HG02759 (cell line): ENCODE data around the gene EMC10.
A peak's percentile ranks its signal among the peaks of the same experiment; 100 is the strongest.
"Not testable (repeated sequence)": the region's sequence is repeated elsewhere in the genome, so short reads cannot be mapped to it uniquely, and the experiment has no call there.

Experiments
- ATAC-seq: cut with Tn5 transposase; IDR thresholded peaks from one replicate; pipeline ENCODE4 v1.9.1; 2021; ENCODE audit warnings: mild to moderate bottlenecking, moderate library complexity; ENCODE audit not compliant: unreplicated experiment

The EMC10 gene

DNA sequence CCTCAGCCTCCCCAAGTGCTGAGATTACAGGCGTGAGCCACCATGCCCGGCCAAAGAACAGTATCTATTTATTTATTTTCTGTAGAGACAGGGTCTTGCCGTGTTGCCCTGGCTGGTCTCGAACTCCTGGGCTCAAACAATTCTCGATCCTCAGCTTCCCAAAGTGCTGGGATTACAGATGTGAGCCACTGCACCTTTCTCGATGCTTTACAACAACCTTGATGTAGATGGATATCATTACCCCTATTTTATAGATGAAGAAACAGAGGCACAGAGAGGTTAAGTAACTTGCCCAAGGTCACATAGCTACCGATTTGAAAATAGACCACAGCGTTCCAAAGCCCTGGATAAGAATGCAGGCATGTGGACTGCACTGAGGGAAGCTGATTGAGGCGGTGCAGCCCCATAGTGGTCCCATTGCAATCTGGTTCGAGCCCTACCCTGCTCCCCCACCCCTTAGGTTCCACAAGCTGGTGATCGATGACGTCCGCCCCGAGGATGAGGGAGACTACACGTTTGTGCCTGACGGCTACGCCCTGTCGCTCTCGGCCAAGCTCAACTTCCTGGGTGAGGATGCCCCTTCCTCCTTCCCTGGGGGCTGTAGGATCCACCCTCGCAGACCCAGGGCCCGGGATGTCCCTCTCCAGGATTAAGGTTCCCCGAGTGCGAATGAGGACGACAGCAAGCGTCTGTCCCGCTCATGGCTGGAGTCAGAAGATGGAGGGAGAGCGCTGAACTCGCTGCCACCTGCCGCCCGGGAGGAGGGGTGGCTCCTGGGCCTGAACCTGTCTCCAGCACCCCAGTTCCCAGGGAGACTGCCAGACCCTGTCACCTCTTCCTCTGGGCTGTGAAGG, 25.7 kb upstream of the EMC10 start:
- ATAC-seq: no peak

DNA sequence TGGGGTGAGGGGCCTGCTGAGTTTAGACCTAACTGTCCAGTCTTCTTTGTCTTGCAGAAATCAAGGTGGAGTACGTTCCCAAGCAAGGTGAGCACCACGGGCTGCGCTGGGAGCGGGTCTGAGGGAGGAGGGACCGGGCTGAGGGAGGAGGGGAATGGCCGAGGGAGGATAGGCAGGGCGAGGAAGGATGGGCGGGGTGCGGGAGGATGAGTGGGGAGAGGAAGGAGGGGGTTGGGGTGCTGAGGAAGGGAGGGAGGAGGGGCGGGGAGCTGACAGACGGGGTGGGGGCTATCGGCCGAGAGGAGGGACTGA, 25.1 kb upstream of the EMC10 start:
- no peak for ATAC-seq

DNA sequence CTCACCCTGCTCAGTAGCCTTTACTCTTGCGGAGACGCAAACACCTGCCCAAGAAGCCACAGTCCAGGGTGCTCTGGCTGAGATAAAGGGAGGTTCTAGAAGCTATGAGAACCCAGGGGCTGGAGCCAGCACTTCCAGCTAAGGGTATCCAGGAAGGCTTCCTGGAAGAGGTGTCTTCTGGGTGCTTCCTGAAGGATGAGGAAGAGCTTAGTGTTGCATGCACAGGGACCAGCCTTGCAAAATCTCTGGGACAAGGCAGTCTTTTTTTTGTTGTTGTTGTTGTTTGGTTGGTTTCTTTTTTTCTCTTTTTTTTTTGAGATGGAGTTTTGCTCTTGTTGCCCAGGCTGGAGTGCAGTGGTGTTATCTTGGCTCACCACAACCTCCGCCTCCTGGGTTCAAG, 23.1 kb upstream of the EMC10 start:
- no peak for ATAC-seq

DNA sequence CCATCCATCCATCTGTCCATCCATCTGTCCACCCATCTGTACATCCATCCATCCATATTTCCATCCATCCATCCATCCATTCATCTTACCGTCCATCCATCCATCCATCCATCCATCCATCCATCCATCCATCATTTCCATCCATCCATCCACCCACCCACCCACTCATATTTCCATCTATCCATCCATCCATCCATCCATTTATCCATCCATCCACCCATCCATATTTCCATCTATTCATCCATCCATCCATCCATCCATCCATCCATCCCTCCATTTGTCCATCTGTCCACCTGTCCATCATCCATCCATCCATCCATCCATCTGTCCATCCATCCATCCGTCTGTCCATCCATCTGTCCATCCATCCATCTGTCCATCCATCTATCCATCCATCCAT, 20.3 kb upstream of the EMC10 start:
- ATAC-seq: no peak

DNA sequence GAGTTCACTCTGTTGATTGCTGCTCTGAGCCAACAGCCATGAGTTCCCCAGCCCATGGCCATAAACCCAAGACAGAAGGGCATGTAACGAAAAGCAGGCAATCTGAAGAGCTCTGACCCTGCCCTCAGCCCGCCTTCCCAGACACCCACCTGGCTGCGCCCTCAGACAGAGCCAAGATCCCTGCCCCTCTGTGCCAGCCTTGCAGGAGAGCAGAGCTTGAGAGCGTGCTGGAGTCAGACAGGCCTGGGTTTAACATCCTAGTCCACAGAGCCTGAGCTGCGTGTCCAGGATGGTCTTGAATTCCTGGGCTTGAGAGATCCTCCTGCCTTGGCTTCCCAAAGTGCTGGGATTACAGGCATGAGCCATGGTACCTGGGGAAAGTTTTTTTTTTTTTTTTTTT, 19.0 kb upstream of the EMC10 start:
- no peak for ATAC-seq

DNA sequence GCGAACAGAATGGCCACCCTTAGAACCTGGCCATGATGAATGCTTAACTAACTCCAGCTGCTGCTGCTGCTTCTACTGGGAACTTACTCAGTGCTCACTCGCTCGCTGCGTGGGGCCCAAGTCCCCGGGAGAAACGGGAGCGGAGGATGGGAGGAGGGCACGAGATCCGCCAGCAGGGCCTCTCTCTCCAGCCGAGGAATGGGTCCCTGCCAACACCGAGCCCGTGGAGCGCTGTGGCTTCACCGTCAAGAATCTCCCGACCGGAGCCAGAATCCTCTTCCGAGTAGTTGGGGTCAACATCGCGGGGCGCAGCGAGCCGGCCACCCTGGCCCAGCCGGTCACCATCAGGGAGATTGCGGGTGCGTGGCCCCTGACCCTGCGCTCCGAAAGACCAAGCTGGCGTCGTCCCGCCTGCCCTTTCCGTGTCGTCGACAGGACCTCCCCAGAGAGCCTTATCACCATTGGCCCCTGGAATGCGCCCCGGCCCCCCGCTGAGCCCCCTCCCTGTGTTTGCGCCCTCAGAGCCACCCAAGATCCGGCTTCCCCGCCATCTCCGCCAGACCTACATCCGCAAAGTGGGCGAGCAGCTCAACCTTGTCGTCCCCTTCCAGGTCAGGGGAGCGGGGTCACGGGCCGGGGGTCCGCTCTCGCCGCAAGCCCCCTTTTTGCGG, 17.8 kb upstream of the EMC10 start:
- ATAC-seq: no peak

DNA sequence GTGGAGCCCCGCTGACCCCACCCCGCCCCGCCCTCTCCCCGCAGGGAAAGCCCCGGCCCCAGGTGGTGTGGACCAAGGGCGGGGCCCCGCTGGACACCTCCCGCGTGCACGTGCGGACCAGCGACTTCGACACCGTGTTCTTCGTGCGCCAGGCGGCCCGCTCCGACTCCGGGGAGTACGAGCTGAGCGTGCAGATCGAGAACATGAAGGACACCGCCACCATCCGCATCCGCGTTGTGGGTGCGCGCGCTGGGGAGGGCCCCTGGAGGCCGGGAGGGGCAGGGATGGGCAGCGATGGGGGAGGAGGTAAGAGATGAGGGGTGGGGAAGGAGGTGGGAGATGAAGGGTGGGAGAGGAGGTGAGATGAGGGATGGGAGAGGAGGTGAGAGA, 17.2 kb upstream of the EMC10 start:
- ATAC-seq: no peak

DNA sequence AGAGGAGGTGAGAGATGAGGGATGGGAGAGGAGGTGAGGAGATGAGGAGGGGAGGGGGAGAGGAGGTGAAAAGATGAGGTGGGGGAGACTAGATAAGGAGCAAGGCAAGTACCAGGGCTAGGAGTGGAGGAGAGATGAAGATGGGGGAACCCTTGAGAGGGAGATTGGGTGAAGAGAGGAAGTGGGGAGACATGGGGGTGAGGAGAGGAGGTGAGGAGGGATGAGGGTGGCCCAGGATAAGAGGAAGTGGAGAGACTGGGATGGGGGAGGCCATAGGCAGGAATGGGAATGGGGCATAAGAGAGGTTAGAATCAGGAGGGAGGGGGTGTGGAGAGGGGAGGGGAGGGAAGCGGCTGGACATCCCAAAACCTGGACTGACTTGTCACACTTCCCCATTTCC, 16.7 kb upstream of the EMC10 start:
- ATAC-seq: no peak

DNA sequence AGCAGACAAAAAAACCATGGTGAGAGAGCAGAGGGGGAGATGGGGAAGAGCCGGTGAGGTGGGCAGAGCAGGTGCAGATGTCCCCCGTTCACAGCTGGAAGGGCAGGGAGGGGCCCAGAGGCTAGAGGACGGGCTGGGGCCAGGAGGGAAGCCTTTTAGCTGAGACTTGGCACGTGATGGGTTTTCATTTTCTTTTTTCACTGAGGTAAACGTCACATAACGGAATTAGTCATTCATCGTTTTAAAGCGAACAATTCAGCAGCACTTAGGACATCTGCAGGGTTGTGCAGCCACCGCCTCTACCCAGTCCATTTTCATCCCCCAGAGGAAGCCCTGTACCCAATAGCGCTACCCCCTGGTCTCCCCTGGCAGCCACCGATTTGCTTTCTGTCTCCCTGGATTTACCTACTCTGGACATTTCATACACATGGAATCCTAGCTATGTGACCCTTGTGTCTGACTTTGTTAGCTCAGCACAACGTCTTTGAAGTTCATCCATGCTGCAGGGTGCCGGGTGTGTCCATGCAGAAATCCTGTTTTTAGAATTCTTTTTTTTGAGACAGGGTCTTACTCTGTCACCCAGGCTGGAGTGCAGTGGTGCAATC, 16.0 kb upstream of the EMC10 start:
- ATAC-seq: peak; percentile 65

DNA sequence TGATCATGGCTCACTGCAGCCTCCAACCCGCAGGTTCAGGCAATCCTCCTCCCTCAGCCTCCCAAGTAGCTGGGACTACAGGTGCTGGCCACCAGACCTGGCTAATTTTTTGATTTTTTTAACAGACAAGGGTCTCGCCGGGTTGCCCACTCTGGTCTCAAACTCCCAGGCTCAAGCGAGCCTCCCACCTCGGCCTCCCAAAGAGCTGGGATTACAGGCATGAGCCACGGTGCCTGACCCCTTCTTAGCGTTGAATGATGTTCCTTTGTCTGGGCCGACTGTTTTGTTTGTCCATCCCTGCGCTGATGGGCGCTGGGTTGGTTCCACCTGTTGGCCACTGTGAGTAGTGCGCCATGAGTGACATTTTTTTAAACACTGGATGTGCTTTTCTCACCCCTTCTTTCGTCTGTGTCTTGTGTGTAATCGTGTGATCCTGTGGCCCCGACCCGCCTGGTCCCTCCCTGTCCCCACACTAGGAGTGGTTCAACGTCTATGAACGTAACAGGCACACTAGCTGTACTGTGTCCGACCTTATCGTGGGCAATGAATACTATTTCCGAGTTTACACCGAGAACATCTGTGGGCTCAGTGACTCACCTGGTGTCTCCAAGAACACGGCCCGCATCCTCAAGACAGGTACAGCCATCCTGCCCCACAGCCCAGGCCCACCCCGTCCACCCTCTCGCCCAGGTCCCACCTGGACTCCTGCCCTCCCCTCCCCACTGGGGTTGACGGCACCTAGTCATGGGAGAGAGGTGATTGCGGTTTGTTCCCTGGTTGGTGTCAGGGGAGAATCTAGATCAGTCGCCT, 15.0 kb upstream of the EMC10 start:
- ATAC-seq: peak; percentile 59

DNA sequence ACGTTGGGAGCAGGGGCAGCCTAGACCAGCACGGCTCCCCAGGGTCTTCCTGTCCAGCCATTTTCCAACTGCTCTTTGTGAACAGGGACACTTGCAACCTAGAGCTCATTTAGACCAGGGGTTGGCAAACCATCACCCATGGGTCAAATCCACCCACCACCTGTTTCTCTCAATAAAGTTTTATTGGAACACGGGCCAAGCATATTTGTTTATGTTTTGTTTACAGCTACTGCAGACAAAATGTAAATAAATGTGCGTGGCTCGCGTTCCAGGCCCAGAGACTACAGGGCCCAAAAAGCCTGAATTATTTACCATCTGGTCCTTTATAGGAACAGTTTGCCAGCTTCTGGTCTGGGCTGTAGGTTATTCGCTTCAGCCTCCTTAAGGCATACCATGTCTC, 13.3 kb upstream of the EMC10 start:
- no peak for ATAC-seq

DNA sequence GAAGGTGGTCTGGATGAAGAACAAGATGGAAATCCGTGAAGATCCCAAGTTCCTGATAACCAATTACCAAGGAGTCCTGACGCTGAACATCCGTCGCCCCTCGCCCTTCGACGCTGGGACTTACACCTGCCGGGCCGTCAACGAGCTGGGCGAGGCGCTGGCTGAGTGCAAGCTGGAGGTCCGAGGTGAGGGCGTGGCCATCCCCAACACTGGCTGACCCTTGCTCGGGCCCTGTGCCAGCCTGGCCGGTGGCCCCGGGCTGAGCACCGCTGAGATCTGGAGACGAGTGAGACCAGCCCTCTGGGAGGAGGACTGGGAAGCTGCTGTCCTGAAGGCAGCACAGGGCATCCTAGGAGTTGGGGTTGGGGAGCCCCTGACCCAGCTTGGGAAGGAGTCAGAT, 12.0 kb upstream of the EMC10 start:
- ATAC-seq: no peak

DNA sequence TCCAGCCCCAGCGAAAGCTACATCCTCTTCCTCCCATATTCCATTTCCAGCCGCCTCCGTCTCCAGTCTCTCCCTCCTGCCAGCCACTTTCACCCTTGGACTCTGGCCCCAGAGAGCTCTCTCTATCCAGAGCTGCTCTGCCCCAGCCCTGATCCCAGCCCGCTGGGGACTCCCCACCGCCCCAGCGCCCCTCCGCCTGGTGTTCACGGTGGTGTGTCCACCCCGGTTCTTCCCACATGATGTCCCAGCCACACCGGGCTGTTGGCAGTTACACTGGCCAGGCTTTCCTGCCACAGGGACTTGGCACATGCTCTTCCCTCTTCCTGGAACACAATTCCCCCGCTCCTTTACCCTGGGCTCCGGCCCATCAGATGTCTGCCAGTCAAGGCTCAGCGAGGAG, 11.3 kb upstream of the EMC10 start:
- ATAC-seq: no peak

DNA sequence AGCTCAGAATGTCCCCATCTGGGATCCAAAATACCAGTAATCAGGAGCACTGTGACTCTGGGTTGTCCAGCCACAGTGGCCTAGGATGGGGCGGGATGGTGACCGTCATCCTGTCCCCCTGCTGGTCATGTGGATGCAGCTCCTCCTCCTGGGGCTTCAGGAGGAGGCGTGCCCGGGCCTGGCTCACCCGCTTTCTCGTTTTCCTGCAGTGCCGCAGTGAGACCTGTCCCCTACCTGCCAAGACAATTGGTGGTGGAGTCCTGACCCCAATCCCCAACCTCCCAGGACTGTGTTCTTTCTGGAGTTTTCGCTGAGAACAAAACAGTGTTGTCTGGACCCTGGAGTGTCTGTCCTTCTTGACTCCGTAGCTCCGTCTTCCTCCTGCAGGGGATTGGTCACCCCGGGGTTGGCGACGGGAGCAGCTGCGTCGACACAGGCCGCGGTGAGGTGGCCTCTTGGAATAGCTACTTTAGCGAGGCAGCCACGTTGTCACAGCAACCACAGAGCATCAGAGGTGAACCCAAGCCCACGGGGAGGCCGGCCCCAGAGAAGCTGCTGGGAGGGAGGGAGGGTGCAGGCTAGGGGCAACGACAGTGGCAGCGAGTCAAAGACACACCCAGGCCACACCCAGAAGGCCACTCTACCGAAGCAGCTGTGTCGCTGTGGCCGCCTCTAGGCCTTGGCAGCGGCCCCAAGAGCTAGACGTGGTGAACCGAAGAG, 10.2 kb upstream of the EMC10 start:
- ATAC-seq: no peak

DNA sequence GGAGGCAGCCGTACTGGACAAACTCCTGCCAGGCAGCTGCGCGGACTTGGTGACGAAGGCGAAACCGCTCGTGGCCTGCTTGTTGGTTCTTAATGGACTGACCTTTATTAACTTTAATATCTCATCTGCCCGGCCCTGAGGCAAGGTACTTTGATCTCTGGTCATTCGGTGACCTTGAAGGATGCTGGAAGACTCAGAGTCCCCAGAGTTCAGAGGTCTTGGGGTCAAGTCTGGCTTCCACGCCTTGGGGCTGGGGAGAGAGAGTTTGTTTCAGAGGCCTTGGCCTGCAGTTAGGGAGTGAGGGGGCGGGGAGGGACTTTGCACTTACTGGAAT, 9.6 kb upstream of the EMC10 start:
- no peak for ATAC-seq

DNA sequence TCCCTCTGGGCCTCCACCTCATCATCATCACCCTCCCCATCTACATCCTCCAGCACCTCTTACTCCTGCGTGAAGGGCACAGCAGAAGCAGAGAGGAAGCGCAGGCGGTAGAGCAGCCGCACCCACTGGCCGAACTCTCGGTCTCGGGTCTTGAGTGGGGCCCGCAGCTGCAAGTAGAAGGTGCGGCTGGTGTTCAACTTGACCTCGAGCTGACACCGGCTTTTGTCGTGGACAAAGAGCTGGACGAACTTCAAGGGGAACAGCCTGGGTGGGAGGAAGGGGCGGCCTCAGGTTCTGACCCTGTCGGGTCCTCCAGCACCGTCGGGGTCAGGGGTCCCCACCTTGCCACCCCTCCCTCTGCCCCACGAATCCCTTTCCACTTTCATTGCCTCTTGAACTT, 8.7 kb upstream of the EMC10 start:
- no peak for ATAC-seq

DNA sequence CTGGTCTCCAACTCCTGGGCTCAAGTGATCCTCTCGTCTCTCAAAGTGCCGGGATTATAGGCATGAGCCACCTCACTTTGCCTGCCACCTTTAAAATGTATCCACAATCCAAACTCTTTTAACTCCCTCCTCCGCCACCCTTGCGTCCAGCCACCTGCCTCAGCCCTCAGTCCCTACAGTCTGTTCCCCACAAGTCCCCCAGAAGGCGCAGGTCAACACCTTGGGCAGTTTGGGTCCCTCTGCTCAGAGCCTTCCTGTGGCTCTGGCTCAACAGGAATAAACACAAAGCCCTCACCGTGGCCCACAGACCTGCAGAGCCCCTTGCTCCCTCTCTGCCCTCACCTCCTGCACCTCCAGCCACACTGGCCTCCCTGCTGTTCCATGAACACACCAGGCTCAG, 7.5 kb upstream of the EMC10 start:
- no peak for ATAC-seq

DNA sequence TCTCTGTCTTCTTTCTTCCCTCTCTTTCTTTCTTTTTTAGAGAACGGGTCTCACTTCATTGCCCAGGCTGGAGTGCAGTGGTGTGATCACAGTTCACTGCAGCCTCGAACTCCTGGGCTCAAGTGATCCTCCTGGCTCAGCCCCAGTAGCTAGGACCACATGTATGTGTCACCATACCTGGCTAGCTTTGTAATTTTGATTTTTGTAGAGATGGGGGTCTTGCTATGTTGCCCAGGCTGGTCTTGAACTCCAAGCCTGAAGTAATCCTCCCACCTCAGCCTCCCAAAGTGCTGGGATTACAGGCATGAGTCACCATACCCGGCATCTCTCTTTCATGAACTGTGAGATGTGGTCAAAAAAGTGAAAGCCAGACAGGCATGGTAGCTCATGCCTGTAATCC, 3.0 kb upstream of the EMC10 start:
- not testable (repeated sequence) for ATAC-seq

DNA sequence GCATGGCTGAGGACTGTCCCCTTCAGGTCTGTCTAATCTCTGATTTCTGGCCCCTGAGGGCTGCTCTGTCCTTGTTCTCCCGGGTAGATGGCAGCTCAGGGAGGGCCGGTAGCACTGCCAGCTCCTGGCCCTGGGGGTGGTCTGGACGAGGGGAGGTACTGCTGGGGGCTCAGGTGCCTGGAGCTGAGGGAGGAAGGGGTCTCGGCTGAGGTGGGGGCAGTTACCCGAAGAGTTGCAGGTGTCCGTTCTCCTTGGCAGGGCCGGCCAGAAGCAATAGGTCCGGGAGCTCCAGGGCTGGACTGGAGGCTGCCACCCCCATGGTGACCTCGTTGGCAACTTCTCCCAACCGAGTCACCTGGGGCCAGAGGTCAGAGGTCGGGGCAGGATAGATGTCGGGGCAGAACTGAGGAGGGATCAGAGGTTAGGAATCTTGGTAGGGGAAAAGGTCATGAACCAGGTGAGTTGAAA, 1.2 kb upstream of the EMC10 start:
- ATAC-seq: no peak

DNA sequence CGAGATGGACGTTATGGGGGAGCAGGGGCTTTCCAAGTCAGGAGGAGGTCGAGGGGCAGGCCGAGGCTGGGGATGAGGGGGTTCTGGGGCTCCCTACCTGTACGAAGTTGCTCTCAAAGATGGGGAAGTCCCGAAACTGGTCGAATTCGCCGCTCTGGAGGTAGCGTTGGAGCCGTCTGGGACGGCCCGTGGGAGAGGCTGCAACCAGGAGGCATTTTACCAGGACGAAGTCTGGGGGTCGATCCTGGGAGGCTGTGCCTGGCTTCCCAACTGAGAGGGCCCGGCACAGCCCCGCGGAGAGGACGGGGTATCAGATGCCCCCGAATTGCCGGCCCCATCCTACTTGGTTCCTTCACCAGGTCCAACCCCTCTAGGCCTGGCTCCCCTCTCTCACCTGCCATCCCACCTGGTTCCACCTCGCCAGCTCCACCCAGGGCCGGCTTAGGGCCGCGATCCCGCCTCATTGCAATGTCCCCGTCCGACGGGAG, 527 bp upstream of the EMC10 start:
- no peak for ATAC-seq

DNA sequence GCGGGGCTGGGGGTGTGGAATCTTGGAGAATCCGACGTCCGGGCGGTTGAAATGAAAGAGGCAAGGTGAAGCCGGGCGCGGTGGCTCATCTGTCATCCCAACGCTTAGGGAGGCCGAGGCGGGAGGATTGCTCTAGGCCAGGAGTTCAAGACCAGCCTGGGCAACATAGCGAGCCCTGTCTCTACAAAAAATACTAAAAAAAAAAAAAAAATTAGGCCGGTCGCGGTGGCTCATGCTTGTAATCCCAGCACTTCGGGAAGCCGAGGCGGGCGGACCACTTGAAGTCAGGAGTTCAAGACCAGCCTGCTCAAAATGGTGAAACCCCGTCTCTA, 566 bp downstream of the EMC10 start:
- ATAC-seq: no peak
